Omental fat pad (tissue), 4 donors: ENCODE results near the gene MAN1C1. TPM values are rescaled to one million over a fixed set of nuclear protein-coding genes. Genes with fewer than 3 reads are reported as not detected.

Source experiments
- ATAC-seq: fragments of 150-250 bp; one replicate; pipeline ENCODE4 v1.9.1; 2016; ENCODE audit warnings: mild to moderate bottlenecking, moderate library complexity; ENCODE audit not compliant: low FRiP score
- DNase-seq: peaks from one replicate; pipeline ENCODE4 v3.0.0-alpha.2; 2019; ENCODE audit warnings: low spot score
- total RNA-seq, 4 donors: library from RNA; depleted of rRNA; stranded (reverse); fragments of >200 nt; gene quantifications; one replicate each; pipeline ENCODE4 v1.1.0, GENCODE V29; 2016
- TF ChIP-seq, protein P1 (sequence below), 3 donors: fragments of 450-650 bp; IDR thresholded peaks; one replicate each; pipeline ENCODE4 v1.5.1; 2016 to 2017; ENCODE audit warnings: antibody characterized with exemption in 3 of 3, mild to moderate bottlenecking in 3 of 3, moderate library complexity in 2 of 3

The MAN1C1 gene
- total RNA-seq, 4 donors from 2014 or later, result 21.0 to 47.4 (median 24.4) TPM

- ATAC-seq, result no peak
- TF ChIP-seq, protein P1, sequence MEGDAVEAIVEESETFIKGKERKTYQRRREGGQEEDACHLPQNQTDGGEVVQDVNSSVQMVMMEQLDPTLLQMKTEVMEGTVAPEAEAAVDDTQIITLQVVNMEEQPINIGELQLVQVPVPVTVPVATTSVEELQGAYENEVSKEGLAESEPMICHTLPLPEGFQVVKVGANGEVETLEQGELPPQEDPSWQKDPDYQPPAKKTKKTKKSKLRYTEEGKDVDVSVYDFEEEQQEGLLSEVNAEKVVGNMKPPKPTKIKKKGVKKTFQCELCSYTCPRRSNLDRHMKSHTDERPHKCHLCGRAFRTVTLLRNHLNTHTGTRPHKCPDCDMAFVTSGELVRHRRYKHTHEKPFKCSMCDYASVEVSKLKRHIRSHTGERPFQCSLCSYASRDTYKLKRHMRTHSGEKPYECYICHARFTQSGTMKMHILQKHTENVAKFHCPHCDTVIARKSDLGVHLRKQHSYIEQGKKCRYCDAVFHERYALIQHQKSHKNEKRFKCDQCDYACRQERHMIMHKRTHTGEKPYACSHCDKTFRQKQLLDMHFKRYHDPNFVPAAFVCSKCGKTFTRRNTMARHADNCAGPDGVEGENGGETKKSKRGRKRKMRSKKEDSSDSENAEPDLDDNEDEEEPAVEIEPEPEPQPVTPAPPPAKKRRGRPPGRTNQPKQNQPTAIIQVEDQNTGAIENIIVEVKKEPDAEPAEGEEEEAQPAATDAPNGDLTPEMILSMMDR (IDR thresholded peaks at IDR 0.05), result no peak
- no peak for DNase-seq
Measured at GRCh38 chr1:25757846-25758185, 141.2 kb downstream of the MAN1C1 start.

- TF ChIP-seq, protein P1 (IDR thresholded peaks at IDR 0.05), result no peak
- ATAC-seq (no peak), DNase-seq (no peak)
Measured at GRCh38 chr1:25758466-25759070, 142.0 kb downstream of the MAN1C1 start.

DNA sequence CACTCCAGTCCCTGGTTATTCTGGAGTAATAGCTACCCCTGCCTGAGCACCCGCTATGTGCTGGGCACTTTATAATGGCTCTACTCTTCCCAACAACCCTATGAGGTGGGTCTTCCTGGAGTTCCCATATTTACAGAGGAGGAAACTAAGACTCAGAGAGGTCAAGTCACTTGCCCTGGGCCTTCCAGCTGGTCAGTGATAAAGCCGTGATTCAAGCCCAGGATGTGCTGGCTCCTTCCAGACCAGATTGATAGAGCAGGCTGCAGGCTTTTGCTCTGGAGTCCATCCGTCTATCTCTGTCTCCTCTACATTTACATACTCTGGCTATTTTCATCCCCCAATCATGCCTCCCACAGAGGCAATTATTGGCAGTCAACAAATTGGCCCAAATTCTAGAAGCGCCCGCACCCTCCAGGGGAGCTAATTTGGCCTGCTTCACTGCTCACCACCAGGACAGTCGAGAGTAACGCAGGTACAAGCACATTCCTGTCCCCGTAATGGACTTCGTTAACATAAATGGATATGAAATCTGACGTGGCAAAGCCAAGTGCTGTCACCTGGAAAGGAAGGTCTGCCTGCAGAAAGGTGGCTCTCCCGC, 143.6 kb downstream of the MAN1C1 start:
- TF ChIP-seq, protein P1 (IDR thresholded peaks at IDR 0.05), result no peak
- ATAC-seq (no peak), DNase-seq (no peak)

GRCh38 chr1:25760871-25761270, 144.3 kb downstream of the MAN1C1 start:
- ATAC-seq, result no peak
- TF ChIP-seq, protein P1 (IDR thresholded peaks at IDR 0.05), result no peak
- no peak for DNase-seq

DNA sequence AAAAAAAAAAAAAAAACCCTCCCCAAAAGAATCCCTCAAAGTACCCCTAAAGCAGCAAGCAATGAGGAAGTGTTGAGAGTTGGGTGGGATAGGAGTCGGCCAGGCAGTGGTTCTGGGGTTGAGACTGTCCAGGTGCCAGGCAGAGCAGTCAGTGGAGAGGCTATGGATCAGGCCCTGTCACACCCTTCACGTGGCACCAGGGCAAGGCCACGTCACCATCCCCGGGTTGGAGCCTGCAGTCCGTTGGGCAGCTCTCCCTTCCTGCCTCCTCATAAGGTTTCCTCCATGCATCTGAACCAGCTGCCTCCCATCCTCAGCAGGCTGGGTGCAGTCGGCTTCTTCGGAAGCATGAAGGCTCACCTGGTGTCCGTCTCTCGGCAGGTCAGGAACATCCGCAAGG, 146.9 kb downstream of the MAN1C1 start:
- ATAC-seq (no peak), DNase-seq (no peak)
- TF ChIP-seq, protein P1 (IDR thresholded peaks at IDR 0.05), result no peak

DNA sequence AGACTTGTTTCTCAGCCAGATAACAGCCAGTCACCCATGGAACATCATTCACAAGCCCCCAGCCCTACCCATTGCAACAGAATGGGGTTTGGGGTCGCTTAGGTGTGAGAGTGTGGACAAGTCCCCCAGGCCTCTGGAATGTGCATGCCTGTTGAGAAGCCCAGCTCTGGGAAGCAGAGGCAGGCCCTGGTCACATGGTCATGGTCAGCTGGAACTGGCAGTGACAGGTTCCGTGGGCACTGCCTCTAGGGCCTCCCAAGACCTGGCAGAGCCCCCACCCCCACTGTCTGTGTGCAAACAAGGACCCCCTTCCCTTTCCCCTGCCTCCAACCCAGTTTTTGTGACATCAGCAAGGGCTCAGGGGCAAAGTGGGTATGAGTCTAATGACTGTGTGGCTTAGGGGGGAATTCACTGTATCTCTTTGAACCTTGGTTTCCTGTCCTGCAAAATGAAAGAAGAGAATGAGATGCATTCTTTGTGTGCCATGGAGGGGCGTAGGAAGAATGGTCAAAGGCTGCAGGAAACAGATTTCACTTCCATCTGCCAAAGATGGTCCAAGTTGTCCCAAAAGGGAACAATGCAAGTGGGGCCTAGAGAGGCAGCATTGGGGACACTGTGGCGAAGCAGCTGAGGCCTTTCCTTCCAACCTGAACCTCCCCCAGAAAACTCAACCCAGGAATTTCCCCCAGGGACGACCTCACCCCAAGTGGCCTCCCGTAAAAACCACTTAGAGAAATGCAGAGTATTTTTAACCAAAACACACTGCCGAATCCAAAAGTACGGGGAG, 148.7 kb downstream of the MAN1C1 start:
- ATAC-seq, result no peak
- no peak for DNase-seq
- TF ChIP-seq, protein P1 (IDR thresholded peaks at IDR 0.05), result no peak
